A673 (cell line): Measurements from ENCODE around the gene SIRT2.

ENCODE experiments used
- EZH2 ChIP-seq: fragments of 200-600 bp; sonication (generic); IDR thresholded peaks from 2 replicates; pipeline ENCODE4 v1.6.1; 2017; ENCODE audit warnings: borderline replicate concordance, low read depth, mild to moderate bottlenecking, mixed read lengths, antibody characterized with exemption, low read length; ENCODE audit not compliant: poor library complexity, severe bottlenecking
- TF ChIP-seq, protein P1 (sequence below): fragments of 300-800, 200-600 bp; sonication (generic); conservative IDR thresholded peaks from 2 replicates; pipeline ENCODE4 v1.5.1; 2017; ENCODE audit warnings: low read depth, mild to moderate bottlenecking, antibody characterized with exemption, low read length, moderate library complexity, mixed read lengths

DNA sequence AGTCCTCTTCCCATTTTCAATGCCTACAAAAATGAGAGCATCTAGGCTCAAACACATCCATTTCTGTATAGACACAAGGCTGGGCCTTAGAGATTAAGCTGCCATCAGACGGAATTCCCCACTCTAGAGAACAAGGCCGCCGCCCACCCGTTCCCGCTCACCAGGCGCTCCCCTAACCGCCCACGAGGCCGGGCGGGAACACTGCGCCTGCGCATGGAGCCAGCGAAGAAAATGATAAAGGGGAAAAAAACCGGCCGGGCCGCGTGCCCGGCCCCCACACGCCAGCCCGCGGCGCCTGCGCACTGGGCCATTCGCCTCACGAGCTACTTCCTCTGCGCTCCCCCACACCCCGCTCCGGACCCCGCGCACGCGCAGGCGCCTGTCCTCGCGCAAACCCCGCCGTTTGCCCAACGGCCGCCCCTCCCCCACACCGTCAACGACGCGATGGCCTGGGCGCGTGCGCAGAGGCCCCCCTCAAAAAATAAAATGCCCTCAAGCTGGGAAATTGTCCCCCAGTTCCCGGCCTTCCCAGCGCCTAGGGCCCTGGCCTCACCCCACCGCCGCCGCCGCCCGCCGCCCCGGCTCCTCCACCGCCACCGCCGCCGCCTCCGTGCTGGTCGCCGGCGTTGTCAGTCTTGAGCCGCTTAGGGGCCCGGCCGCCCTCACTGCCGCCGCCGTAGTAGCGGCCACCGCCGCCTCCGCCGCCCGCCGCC is 50.1 kb downstream of the SIRT2 start:
- TF ChIP-seq, protein P1, sequence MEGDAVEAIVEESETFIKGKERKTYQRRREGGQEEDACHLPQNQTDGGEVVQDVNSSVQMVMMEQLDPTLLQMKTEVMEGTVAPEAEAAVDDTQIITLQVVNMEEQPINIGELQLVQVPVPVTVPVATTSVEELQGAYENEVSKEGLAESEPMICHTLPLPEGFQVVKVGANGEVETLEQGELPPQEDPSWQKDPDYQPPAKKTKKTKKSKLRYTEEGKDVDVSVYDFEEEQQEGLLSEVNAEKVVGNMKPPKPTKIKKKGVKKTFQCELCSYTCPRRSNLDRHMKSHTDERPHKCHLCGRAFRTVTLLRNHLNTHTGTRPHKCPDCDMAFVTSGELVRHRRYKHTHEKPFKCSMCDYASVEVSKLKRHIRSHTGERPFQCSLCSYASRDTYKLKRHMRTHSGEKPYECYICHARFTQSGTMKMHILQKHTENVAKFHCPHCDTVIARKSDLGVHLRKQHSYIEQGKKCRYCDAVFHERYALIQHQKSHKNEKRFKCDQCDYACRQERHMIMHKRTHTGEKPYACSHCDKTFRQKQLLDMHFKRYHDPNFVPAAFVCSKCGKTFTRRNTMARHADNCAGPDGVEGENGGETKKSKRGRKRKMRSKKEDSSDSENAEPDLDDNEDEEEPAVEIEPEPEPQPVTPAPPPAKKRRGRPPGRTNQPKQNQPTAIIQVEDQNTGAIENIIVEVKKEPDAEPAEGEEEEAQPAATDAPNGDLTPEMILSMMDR, result no peak
- no peak for TF ChIP-seq EZH2
